SU-DHL-6 (cell line): ENCODE data around the gene GSTT4.

ENCODE experiments used
- H2AFZ ChIP-seq: fragments of 200-600 bp; sonication (generic); 2 replicates; pipeline ENCODE4 v1.6.1; 2014; ENCODE audit warnings: low read depth, mild to moderate bottlenecking, moderate library complexity, mixed read lengths, antibody characterized with exemption, low read length; ENCODE audit not compliant: severe bottlenecking
- H3F3A ChIP-seq: fragments of 200-600 bp; shearing (Covaris generic); 2 replicates; pipeline ENCODE4 v1.6.0; 2016; ENCODE audit warnings: antibody characterized with exemption, mild to moderate bottlenecking; ENCODE audit not compliant: insufficient read depth
- H3K27ac ChIP-seq: fragments of 200-600 bp; sonication (generic); 2 replicates; pipeline ENCODE4 v1.5.1; 2016; ENCODE audit warnings: low read depth, mild to moderate bottlenecking, low read length, moderate library complexity, mixed read lengths
- H3K27me3 ChIP-seq: fragments of 200-600 bp; sonication (generic), shearing (Covaris generic); 2 replicates; pipeline ENCODE4 v1.6.0; 2014; ENCODE audit warnings: mild to moderate bottlenecking, low read length
- H3K36me3 ChIP-seq: fragments of 200-600 bp; sonication (generic); 2 replicates; pipeline ENCODE4 v1.6.1; 2014; ENCODE audit warnings: mild to moderate bottlenecking, low read length, mixed read lengths
- H3K4me2 ChIP-seq: fragments of 300-600, 200-600 bp; shearing (Covaris generic), sonication (generic); 2 replicates; pipeline ENCODE4 v1.6.0; 2014; ENCODE audit warnings: low read length, low read depth, mild to moderate bottlenecking; ENCODE audit not compliant: poor library complexity, severe bottlenecking
- H3K4me3 ChIP-seq: fragments of 200-600 bp; sonication (generic); 2 replicates; pipeline ENCODE4 v1.5.1; 2014; ENCODE audit warnings: antibody characterized with exemption, low read length, mild to moderate bottlenecking, mixed read lengths; ENCODE audit not compliant: insufficient read depth, poor library complexity, severe bottlenecking
- H3K79me2 ChIP-seq: fragments of 200-600 bp; sonication (generic); 2 replicates; pipeline ENCODE4 v1.6.1; 2014; ENCODE audit warnings: mild to moderate bottlenecking, low read length, moderate library complexity; ENCODE audit not compliant: insufficient read depth
- H3K9ac ChIP-seq: fragments of 200-600 bp; sonication (generic); 2 replicates; pipeline ENCODE4 v1.7.0; 2014; ENCODE audit warnings: mild to moderate bottlenecking, low read length
- H3K9me2 ChIP-seq: fragments of 200-600 bp; sonication (generic); replicated peaks from 2 replicates; pipeline ENCODE4 v1.6.1; 2014; ENCODE audit warnings: low read length; ENCODE audit not compliant: insufficient read depth
- H3K9me3 ChIP-seq: fragments of 200-600 bp; sonication (generic); 2 replicates; pipeline ENCODE4 v1.6.1; 2014; ENCODE audit warnings: low read length, mixed read lengths; ENCODE audit not compliant: insufficient read depth
- H4K20me1 ChIP-seq: fragments of 200-600 bp; sonication (generic); 2 replicates; pipeline ENCODE4 v1.6.1; 2014; ENCODE audit warnings: low read depth, mild to moderate bottlenecking, antibody characterized with exemption, low read length, moderate library complexity, mixed read lengths
- EZH2phosphoT487 ChIP-seq: fragments of 200-600 bp; sonication (generic), shearing (Covaris generic); conservative IDR thresholded peaks from 2 replicates; pipeline ENCODE4 v1.6.1; 2018; ENCODE audit warnings: mild to moderate bottlenecking, antibody characterized with exemption, low read length, moderate library complexity, mixed read lengths
- TF ChIP-seq, protein P1 (sequence below): fragments of 200-600 bp; sonication (generic); IDR thresholded peaks from one replicate; pipeline ENCODE4 v1.5.1; 2017; ENCODE audit warnings: antibody characterized with exemption, mild to moderate bottlenecking, low read length, moderate library complexity; ENCODE audit not compliant: insufficient read depth, poor library complexity, severe bottlenecking

GSTT4 gene

DNA sequence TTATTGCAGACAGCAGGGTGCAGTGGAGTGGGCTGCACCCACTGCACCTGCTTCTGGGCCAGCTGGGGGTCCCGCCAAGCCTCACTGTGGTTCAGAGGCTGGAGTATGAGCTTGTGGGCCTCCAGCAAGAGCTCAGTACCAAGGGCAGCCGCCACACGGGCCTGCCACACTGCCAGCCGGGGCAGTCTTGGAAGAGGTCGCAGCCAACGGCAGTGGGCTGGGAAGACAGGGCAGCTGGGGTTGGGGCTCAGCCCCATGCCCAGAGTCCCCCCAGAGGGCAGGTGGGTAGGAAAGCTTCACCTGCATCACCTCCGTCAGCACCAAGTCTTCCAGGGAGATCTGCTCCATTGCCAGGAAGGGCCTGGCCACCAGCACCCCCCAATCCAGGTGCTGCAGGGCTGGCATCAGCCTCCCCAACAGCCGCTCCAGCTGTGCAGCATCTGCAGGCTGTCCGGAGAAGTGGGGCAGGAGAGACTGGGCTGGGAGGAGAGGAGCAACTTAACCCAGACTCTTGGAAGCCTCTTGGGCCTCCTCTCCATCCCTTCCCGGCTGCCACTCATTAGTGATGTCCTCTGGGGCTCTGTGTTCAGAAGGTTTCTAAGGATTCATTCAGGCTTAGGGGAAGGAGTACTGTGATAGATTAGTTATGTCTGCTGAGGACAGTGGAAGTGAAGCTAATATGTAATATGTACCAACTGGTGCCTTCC is 1.1 kb upstream of the GSTT4 start:
- no peak overlapping the region for H2AFZ ChIP-seq
- H4K20me1 ChIP-seq, result no peaks in the 10 kb centered on the region
- H3K9me2 ChIP-seq, result no peaks in the 10 kb centered on the region
- no peak overlapping the region for H3K27ac ChIP-seq
- no peak overlapping the region for H3K4me3 ChIP-seq
- H3K36me3 ChIP-seq, result no peaks in the 10 kb centered on the region
- no peak overlapping the region for H3K4me2 ChIP-seq
- no peak for TF ChIP-seq EZH2phosphoT487
- TF ChIP-seq, protein P1, sequence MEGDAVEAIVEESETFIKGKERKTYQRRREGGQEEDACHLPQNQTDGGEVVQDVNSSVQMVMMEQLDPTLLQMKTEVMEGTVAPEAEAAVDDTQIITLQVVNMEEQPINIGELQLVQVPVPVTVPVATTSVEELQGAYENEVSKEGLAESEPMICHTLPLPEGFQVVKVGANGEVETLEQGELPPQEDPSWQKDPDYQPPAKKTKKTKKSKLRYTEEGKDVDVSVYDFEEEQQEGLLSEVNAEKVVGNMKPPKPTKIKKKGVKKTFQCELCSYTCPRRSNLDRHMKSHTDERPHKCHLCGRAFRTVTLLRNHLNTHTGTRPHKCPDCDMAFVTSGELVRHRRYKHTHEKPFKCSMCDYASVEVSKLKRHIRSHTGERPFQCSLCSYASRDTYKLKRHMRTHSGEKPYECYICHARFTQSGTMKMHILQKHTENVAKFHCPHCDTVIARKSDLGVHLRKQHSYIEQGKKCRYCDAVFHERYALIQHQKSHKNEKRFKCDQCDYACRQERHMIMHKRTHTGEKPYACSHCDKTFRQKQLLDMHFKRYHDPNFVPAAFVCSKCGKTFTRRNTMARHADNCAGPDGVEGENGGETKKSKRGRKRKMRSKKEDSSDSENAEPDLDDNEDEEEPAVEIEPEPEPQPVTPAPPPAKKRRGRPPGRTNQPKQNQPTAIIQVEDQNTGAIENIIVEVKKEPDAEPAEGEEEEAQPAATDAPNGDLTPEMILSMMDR, result no peak
- peaks cover 10% of the 10 kb centered on the region; the same call in 1 of the 2 replicates for H3K9me3 ChIP-seq
- no peaks in the 10 kb centered on the region for H3K79me2 ChIP-seq
- H3K27me3 ChIP-seq, result no peaks in the 10 kb centered on the region
- H3K9ac ChIP-seq, result no peak overlapping the region
- H3F3A ChIP-seq, result 0 out of 2 replicates have a peak, but pooled peaks cover 4% of the 10 kb centered on the region

GRCh38 chr22:24003887-24004286 is 1.4 kb downstream of the GSTT4 start:
- Histone ChIP-seq H3K9me2 (no peaks in the 10 kb centered on the region), H4K20me1 (no peaks in the 10 kb centered on the region), H3K27me3 (no peaks in the 10 kb centered on the region), H2AFZ (no peak overlapping the region), H3K9me3 (no peaks in the 10 kb centered on the region), H3K36me3 (no peaks in the 10 kb centered on the region), H3K4me2 (no peak overlapping the region), H3K27ac (no peak overlapping the region), H3F3A (no peaks in the 10 kb centered on the region), H3K4me3 (no peak overlapping the region), H3K79me2 (no peaks in the 10 kb centered on the region), H3K9ac (no peak overlapping the region)
- TF ChIP-seq EZH2phosphoT487, result no peak
- TF ChIP-seq, protein P1, result no peak

- no peak for TF ChIP-seq EZH2phosphoT487
- H3K4me2 ChIP-seq, result no peak overlapping the region
- no peaks in the 10 kb centered on the region for H3F3A ChIP-seq
- no peaks in the 10 kb centered on the region for H3K27me3 ChIP-seq
- no peaks in the 10 kb centered on the region for H4K20me1 ChIP-seq
- no peaks in the 10 kb centered on the region for H3K9me2 ChIP-seq
- no peaks in the 10 kb centered on the region for H3K79me2 ChIP-seq
- no peak overlapping the region for H3K4me3 ChIP-seq
- H3K9me3 ChIP-seq, result no peaks in the 10 kb centered on the region
- H2AFZ ChIP-seq, result no peak overlapping the region
- H3K27ac ChIP-seq, result no peak overlapping the region
- no peak overlapping the region for H3K9ac ChIP-seq
- no peaks in the 10 kb centered on the region for H3K36me3 ChIP-seq
Measured at GRCh38 chr22:24002851-24003250, 2.4 kb downstream of the GSTT4 start.

DNA sequence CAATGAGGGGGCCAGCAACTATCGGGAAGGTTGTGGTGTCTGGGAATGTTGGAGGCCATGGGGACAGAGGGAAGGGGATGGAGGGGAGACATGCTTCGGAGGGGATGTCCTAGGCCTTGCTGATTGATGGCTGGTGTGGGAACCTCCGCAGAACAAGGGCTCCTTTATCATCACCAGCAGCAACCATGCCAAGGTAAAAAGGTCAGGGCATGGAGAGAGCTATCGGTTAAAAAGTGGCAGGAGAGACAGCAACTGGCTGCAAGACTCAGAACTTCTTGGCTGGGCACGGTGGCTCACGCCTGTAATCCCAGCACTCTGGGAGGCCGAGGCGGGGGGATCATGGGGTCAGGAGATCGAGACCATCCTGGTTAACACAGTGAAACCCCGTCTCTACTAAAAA is 3.0 kb downstream of the GSTT4 start:
- no peak overlapping the region for H3K4me2 ChIP-seq
- no peak overlapping the region for H3K9ac ChIP-seq
- H3K27ac ChIP-seq, result no peak overlapping the region
- H3K36me3 ChIP-seq, result no peaks in the 10 kb centered on the region
- TF ChIP-seq, protein P1, result no peak
- no peak for TF ChIP-seq EZH2phosphoT487
- H3F3A ChIP-seq, result no peaks in the 10 kb centered on the region
- H3K27me3 ChIP-seq, result no peaks in the 10 kb centered on the region
- no peak overlapping the region for H3K4me3 ChIP-seq
- H4K20me1 ChIP-seq, result no peaks in the 10 kb centered on the region
- H3K9me3 ChIP-seq, result no peaks in the 10 kb centered on the region
- H3K79me2 ChIP-seq, result no peaks in the 10 kb centered on the region
- no peaks in the 10 kb centered on the region for H3K9me2 ChIP-seq
- no peak overlapping the region for H2AFZ ChIP-seq
